ENCODE results near the gene ADCY2. TPM values are rescaled to one million over a fixed set of nuclear protein-coding genes. Genes with fewer than 3 reads are reported as not detected.

The ADCY2 gene
- total RNA-seq, 2 donors from 2014 or later = 0.52 to 2.3 TPM

- intact Hi-C loops (cut with DNase I, micrococcal nuclease) = no loop called here
- no peak for DNase-seq
- ATAC-seq = no peak
Measured at GRCh38 chr5:7779019-7780005, 383.4 kb downstream of the ADCY2 start.

GRCh38 chr5:7781899-7782298 is 386.0 kb downstream of the ADCY2 start:
- ATAC-seq (no peak), DNase-seq (no peak)
- intact Hi-C loops (cut with DNase I, micrococcal nuclease) = no loop called here

GRCh38 chr5:7784683-7785380 is 388.9 kb downstream of the ADCY2 start:
- DNase-seq = no peak
- ATAC-seq = no peak
- intact Hi-C loops (cut with DNase I, micrococcal nuclease) = no loop called here

- DNase-seq = no peak
- ATAC-seq = no peak
- intact Hi-C loops (cut with DNase I, micrococcal nuclease) = no loop called here
Measured at GRCh38 chr5:7787770-7788169, 391.8 kb downstream of the ADCY2 start.

GRCh38 chr5:7789567-7789966 is 393.6 kb downstream of the ADCY2 start:
- intact Hi-C loops (cut with DNase I, micrococcal nuclease) = no loop called here
- ATAC-seq (no peak), DNase-seq (no peak)

- intact Hi-C loops (cut with DNase I, micrococcal nuclease) = no loop called here
- ATAC-seq (no peak), DNase-seq (no peak)
Measured at GRCh38 chr5:7793895-7794294, 398.0 kb downstream of the ADCY2 start.

GRCh38 chr5:7794311-7794710 is 398.4 kb downstream of the ADCY2 start:
- ATAC-seq = no peak
- intact Hi-C loops (cut with DNase I, micrococcal nuclease) = no loop called here
- DNase-seq = no peak

GRCh38 chr5:7794823-7795222 is 398.9 kb downstream of the ADCY2 start:
- intact Hi-C loops (cut with DNase I, micrococcal nuclease) = no loop called here
- no peak for ATAC-seq
- no peak for DNase-seq

- intact Hi-C loops (cut with DNase I, micrococcal nuclease) = no loop called here
- ATAC-seq (no peak), DNase-seq (no peak)
Measured at GRCh38 chr5:7795306-7795705, 399.4 kb downstream of the ADCY2 start.

GRCh38 chr5:7801891-7802614 is 406.1 kb downstream of the ADCY2 start:
- intact Hi-C loops (cut with DNase I, micrococcal nuclease) = no loop called here
- DNase-seq = no peak
- ATAC-seq = no peak

GRCh38 chr5:7802855-7803254 is 406.9 kb downstream of the ADCY2 start:
- intact Hi-C loops (cut with DNase I, micrococcal nuclease) = no loop called here
- DNase-seq (no peak), ATAC-seq (no peak)

GRCh38 chr5:7803937-7804336 is 408.0 kb downstream of the ADCY2 start:
- DNase-seq = no peak
- intact Hi-C loops (cut with DNase I, micrococcal nuclease) = no loop called here
- ATAC-seq = no peak

- intact Hi-C loops (cut with DNase I, micrococcal nuclease) = no loop called here
- no peak for ATAC-seq
- DNase-seq = no peak
Measured at GRCh38 chr5:7805379-7805778, 409.4 kb downstream of the ADCY2 start.

GRCh38 chr5:7808998-7809397 is 413.1 kb downstream of the ADCY2 start:
- ATAC-seq = no peak

GRCh38 chr5:7811715-7812114 is 415.8 kb downstream of the ADCY2 start:
- no peak for DNase-seq
- intact Hi-C loops (cut with DNase I, micrococcal nuclease) = no loop called here
- ATAC-seq = no peak

More at GRCh38 chr5:7808998-7809397, 413.1 kb downstream of the ADCY2 start:
- DNase-seq = no peak
- intact Hi-C loops (cut with DNase I, micrococcal nuclease) = no loop called here

- intact Hi-C loops (cut with DNase I, micrococcal nuclease) = no loop called here
- ATAC-seq (no peak), DNase-seq (no peak)
Measured at GRCh38 chr5:7813007-7813406, 417.1 kb downstream of the ADCY2 start.

GRCh38 chr5:7813576-7813975 is 417.6 kb downstream of the ADCY2 start:
- ATAC-seq (no peak), DNase-seq (no peak)
- intact Hi-C loops (cut with DNase I, micrococcal nuclease) = no loop called here

GRCh38 chr5:7814816-7815215 is 418.9 kb downstream of the ADCY2 start:
- intact Hi-C loops (cut with DNase I, micrococcal nuclease) = no loop called here
- DNase-seq (no peak), ATAC-seq (no peak)

GRCh38 chr5:7815892-7816534 is 420.1 kb downstream of the ADCY2 start:
- intact Hi-C loops (cut with DNase I, micrococcal nuclease) = no loop called here
- ATAC-seq (peak; percentile 91), DNase-seq (peak; percentile 71 to 83)

Measured in left colon (tissue), 2 donors.